Mesenteric fat pad (tissue), 1 donor: ENCODE data around the gene ACSL1. TPM values are rescaled to one million over a fixed set of nuclear protein-coding genes. Genes with fewer than 3 reads are reported as not detected.

Experiments used
- DNase-seq: peaks from one replicate; pipeline ENCODE4 v3.0.0-alpha.2; 2020; ENCODE audit warnings: low spot score
- microRNA-seq: library from miRNA; unstranded; fragments of <30 nt; microRNA quantifications from one replicate; pipeline ENCODE4 v1.2.0, GENCODE V29; 2020; ENCODE audit warnings: borderline number of aligned reads
- total RNA-seq: library from RNA; stranded (reverse); fragmentation: NEBNext Ultra II Directional; extraction: Animal tissue kit (Norgen Biotek cat#: 25700); gene quantifications from one replicate; pipeline ENCODE4 v1.2.1, GENCODE V29; 2021
- donor health status: DM: yes; HTN: yes; CAD: no.

Gene ACSL1
- total RNA-seq, 1 donor from 2014 or later, result 1,386 TPM

- no peak for DNase-seq
These were observed 95.8 kb downstream of the ACSL1 start for GRCh38 chr4:184729946-184730345.

- DNase-seq, result no peak
These were observed 96.9 kb downstream of the ACSL1 start for GRCh38 chr4:184728858-184729257.

- no peak for DNase-seq
These were observed 98.3 kb downstream of the ACSL1 start for GRCh38 chr4:184727430-184727829.

GRCh38 chr4:184722798-184723197 is 103.0 kb downstream of the ACSL1 start:
- no peak for DNase-seq

- DNase-seq, result no peak
These were observed 104.5 kb downstream of the ACSL1 start for GRCh38 chr4:184721254-184721653.

- no peak for DNase-seq
These were observed 106.4 kb downstream of the ACSL1 start for GRCh38 chr4:184719407-184719806.

- DNase-seq, result no peak
These were observed 110.2 kb downstream of the ACSL1 start for GRCh38 chr4:184715526-184715925.

GRCh38 chr4:184713887-184714286 is 111.9 kb downstream of the ACSL1 start:
- DNase-seq, result no peak

- DNase-seq, result no peak
These were observed 113.4 kb downstream of the ACSL1 start for GRCh38 chr4:184712322-184712721.

- DNase-seq, result no peak
These were observed 119.3 kb downstream of the ACSL1 start for GRCh38 chr4:184706453-184706852.

- DNase-seq, result no peak
These were observed 120.1 kb downstream of the ACSL1 start for GRCh38 chr4:184705692-184706091.

Small RNA genes within 50 kb of the gene (microRNA-seq; reads per million reads assigned to microRNA genes)
- not detected for gene MIR3945

Other genes with a start within 250 kb of the ACSL1 start
- 19.7 TPM for gene CASP3, start 176.5 kb downstream of the ACSL1 start, total RNA-seq
- gene PRIMPOL, start 176.2 kb downstream of the ACSL1 start, total RNA-seq, result 9.8 TPM
- gene CENPU, start 91.9 kb downstream of the ACSL1 start, total RNA-seq, result 3.0 TPM
- not detected for gene HELT, start 192.5 kb upstream of the ACSL1 start, total RNA-seq